ENCODE results near the gene GALNT1.

The GALNT1 gene

DNA sequence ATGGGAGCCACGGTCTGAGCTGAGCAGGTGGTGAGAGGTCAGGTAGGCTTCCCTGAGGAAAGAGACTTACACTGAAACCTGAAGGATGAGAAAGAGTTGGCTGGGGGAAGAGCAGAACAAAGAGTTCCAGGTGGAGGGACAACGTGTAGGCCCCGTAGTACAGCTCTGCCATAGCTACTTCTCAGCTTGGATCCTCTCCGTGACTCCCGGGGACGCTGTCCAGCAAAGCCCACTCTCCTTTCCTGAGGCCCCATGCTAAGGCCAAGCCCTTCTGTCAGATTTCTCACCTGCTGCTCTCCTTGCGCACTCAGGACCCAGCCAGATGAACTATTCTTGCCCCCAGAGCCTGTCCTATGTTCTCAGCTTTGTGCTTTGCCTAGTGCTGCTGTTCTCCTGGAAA, 173.8 kb downstream of the GALNT1 start:
- no peak for DNase-seq (ENCODE audit: low read depth in 2 of 2)

- DNase-seq (ENCODE audit: low read depth in 2 of 2): peak; percentile 14 to 17
These were observed 175.1 kb downstream of the GALNT1 start for GRCh38 chr18:35756506-35757117.

All from stimulated activated CD8-positive, alpha-beta memory T cell treated with anti-CD3 and anti-CD28 coated beads, Interleukin-2, amount 100 ng/mL, for 48 hours (primary cell).